ENCODE results near the gene DSCAM. TPM values are rescaled to one million over a fixed set of nuclear protein-coding genes. Genes with fewer than 3 reads are reported as not detected.

Gene DSCAM
- total RNA-seq, 4 donors from 2014 or later, result not detected

GRCh38 chr21:40563900-40564299 lies 283.1 kb downstream of the DSCAM start:
- 53 to 92% methylated on average over 2 to 4 of the region's 4 CpGs for WGBS, 2 donors (ENCODE audit: low coverage in 1 of 2)
- Histone ChIP-seq H3K27me3 (no peaks in the 10 kb centered on the region), H3K27ac (no peak overlapping the region), H3K36me3 (no peaks in the 10 kb centered on the region), H3K4me1 (no peaks in the 10 kb centered on the region), H3K9me3 (no peaks in the 10 kb centered on the region), H3K4me3 (no peak overlapping the region)
- ATAC-seq, result no peak
- TF ChIP-seq POLR2A (IDR thresholded peaks at IDR 0.05), result no peak
- no peak for TF ChIP-seq CTCF (IDR thresholded peaks at IDR 0.05)
- no peak for TF ChIP-seq POLR2AphosphoS5 (IDR thresholded peaks at IDR 0.05)
- no peak for TF ChIP-seq EP300 (IDR thresholded peaks at IDR 0.05)

- TF ChIP-seq EP300 (IDR thresholded peaks at IDR 0.05) (no peak), POLR2A (IDR thresholded peaks at IDR 0.05) (no peak), POLR2AphosphoS5 (IDR thresholded peaks at IDR 0.05) (no peak), CTCF (IDR thresholded peaks at IDR 0.05) (no peak)
- 69 to 78% methylated on average over 7 to 9 of the region's 9 CpGs for WGBS, 2 donors (ENCODE audit: low coverage in 1 of 2)
- H3K4me3 ChIP-seq, result no peak overlapping the region
- H3K36me3 ChIP-seq, result no peaks in the 10 kb centered on the region
- no peak for ATAC-seq
- H3K27me3 ChIP-seq, result no peaks in the 10 kb centered on the region
- no peaks in the 10 kb centered on the region for H3K9me3 ChIP-seq
- no peak overlapping the region for H3K27ac ChIP-seq
- no peaks in the 10 kb centered on the region for H3K4me1 ChIP-seq
These were observed 284.5 kb downstream of the DSCAM start for GRCh38 chr21:40562242-40563002.

GRCh38 chr21:40556442-40556968 lies 290.5 kb downstream of the DSCAM start:
- Histone ChIP-seq H3K36me3 (no peaks in the 10 kb centered on the region), H3K4me3 (no peak overlapping the region), H3K27me3 (no peaks in the 10 kb centered on the region), H3K9me3 (no peaks in the 10 kb centered on the region), H3K27ac (no peak overlapping the region), H3K4me1 (no peaks in the 10 kb centered on the region)
- no peak for ATAC-seq
- no peak for TF ChIP-seq CTCF (IDR thresholded peaks at IDR 0.05)
- 29 to 100% methylated on average over 1 of the region's 1 CpG for WGBS, 2 donors (ENCODE audit: low coverage in 1 of 2)

- Histone ChIP-seq H3K9me3 (no peaks in the 10 kb centered on the region), H3K36me3 (no peaks in the 10 kb centered on the region), H3K27ac (no peak overlapping the region), H3K4me1 (no peaks in the 10 kb centered on the region), H3K4me3 (no peak overlapping the region), H3K27me3 (no peaks in the 10 kb centered on the region)
- 21 to 32% methylated on average over 2 of the region's 2 CpGs for WGBS, 2 donors (ENCODE audit: low coverage in 1 of 2)
- no peak for ATAC-seq
- no peak for TF ChIP-seq POLR2A (IDR thresholded peaks at IDR 0.05)
- TF ChIP-seq EP300 (IDR thresholded peaks at IDR 0.05), result no peak
- TF ChIP-seq CTCF (IDR thresholded peaks at IDR 0.05), result no peak
- TF ChIP-seq POLR2AphosphoS5 (IDR thresholded peaks at IDR 0.05), result no peak
These were observed 291.9 kb downstream of the DSCAM start for GRCh38 chr21:40555021-40555528.

- TF ChIP-seq EP300 (IDR thresholded peaks at IDR 0.05) (no peak), CTCF (IDR thresholded peaks at IDR 0.05) (no peak), POLR2A (IDR thresholded peaks at IDR 0.05) (no peak), POLR2AphosphoS5 (IDR thresholded peaks at IDR 0.05) (no peak)
- no peak for ATAC-seq
- Histone ChIP-seq H3K9me3 (no peaks in the 10 kb centered on the region), H3K27ac (no peak overlapping the region), H3K4me1 (no peaks in the 10 kb centered on the region), H3K27me3 (no peaks in the 10 kb centered on the region), H3K4me3 (no peak overlapping the region), H3K36me3 (no peaks in the 10 kb centered on the region)
- WGBS, 2 donors (ENCODE audit: low coverage in 1 of 2), result 61 to 86% methylated on average over 2 to 3 of the region's 3 CpGs
These were observed 293.2 kb downstream of the DSCAM start for GRCh38 chr21:40553781-40554180.

Data from gastroesophageal sphincter (tissue), 4 donors.